Prostate gland (tissue), 2 donors: ENCODE measurements around the gene DUS2. TPM values are rescaled to one million over a fixed set of nuclear protein-coding genes. Genes with fewer than 3 reads are reported as not detected.

ENCODE experiments used
- DNase-seq: peaks from one replicate; pipeline ENCODE4 v3.0.0-alpha.2; 2019; ENCODE audit warnings: low spot score
- H3K27ac ChIP-seq, 2 donors: fragments of 200-600 bp; sonication (generic); 2 replicates each; pipeline ENCODE4 v1.5.1; 2017 to 2019
- H3K27me3 ChIP-seq: fragments of 200-600 bp; sonication (generic); replicated peaks from 2 replicates; pipeline ENCODE4 v1.5.1; 2019; ENCODE audit not compliant: insufficient read depth
- H3K36me3 ChIP-seq, 2 donors: fragments of 200-600 bp; sonication (generic); 1 replicate in 1 of 2; 2 replicates in 1 of 2; pipeline versions ENCODE4 v1.5.1 to v1.8.1; 2017 to 2019
- H3K4me1 ChIP-seq: fragments of 200-600 bp; sonication (generic); replicated peaks from 2 replicates; pipeline ENCODE4 v1.5.1; 2019
- H3K4me3 ChIP-seq, 2 donors: fragments of 200-600 bp; sonication (generic); 2 replicates each; pipeline ENCODE4 v1.5.1; 2017 to 2019
- H3K9me3 ChIP-seq: fragments of 200-600 bp; sonication (generic); 2 replicates; pipeline ENCODE4 v1.5.1; 2017
- CTCF ChIP-seq, 4 experiments: fragments of 200-600 bp in 2 of 4; fragments of 450-650 bp in 2 of 4; sonication (generic) in 2 of 4; IDR thresholded peaks; 1 replicate in 3 of 4; 2 replicates in 1 of 4; pipeline ENCODE4 v1.5.1; 2016 to 2019; ENCODE audit warnings: antibody characterized with exemption in 4 of 4, mild to moderate bottlenecking in 2 of 4, moderate library complexity in 2 of 4
- POLR2A ChIP-seq: fragments of 450-650 bp; IDR thresholded peaks from one replicate; pipeline ENCODE4 v1.6.1; 2016; ENCODE audit warnings: antibody characterized with exemption, mild to moderate bottlenecking
- POLR2AphosphoS5 ChIP-seq: sonication (generic); formaldehyde crosslinking; IDR thresholded peaks from one replicate; pipeline ENCODE4 v1.6.1; 2017; ENCODE audit warnings: antibody characterized with exemption
- WGBS: methylation state at CpG from one replicate; pipeline ENCODE4 v1.1.5; 2018; 5-methylcytosine and 5-hydroxymethylcytosine counted together
- intact Hi-C: fragments of 100-400 bp; cut with DNase I; formaldehyde crosslinking; loops from one replicate; pipeline ENCODE4 v1.14.2; 2022
- total RNA-seq, 2 donors: library from RNA; depleted of rRNA; stranded (reverse); fragments of >200 nt; gene quantifications; one replicate each; pipeline ENCODE4 v1.1.0, GENCODE V29; 2016

DUS2 gene
- total RNA-seq, result 10 to 100 TPM in 1 of 2 donors, 1 to 10 TPM in 1; 7.2 to 14.5 TPM

GRCh38 chr16:68022728-68023537 lies at the start of gene DUS2, which contains the start of gene DDX28:
Gene DUS2 (plus strand): TSS chr16:68023284. CDS start chr16:68038024, 14,740 bp downstream.
Gene DDX28 (minus strand): TSS chr16:68023232. CDS start chr16:68023202, 30 bp downstream.
- Histone ChIP-seq H3K36me3 (no peaks in the 10 kb centered on the region), H3K4me3 (peak within 1 kb of the TSS; percentile 95 to 96), H3K4me1 (peaks cover 12% of the 10 kb centered on the region), H3K9me3 (no peaks in the 10 kb centered on the region), H3K27me3 (no peaks in the 10 kb centered on the region), H3K27ac (peak within 1 kb of the TSS; percentile 61 to 71)
- under 1% methylated on average over 84 of the region's 84 CpGs for WGBS
- peak; percentile 88 for DNase-seq
- intact Hi-C loops, result no loop called here
- TF ChIP-seq CTCF (IDR thresholded peaks at IDR 0.05) (peak in 2 of 4 experiments; percentile 11 to 18), POLR2A (peak; percentile 22), POLR2AphosphoS5 (peak; percentile 100)

- H3K4me1 ChIP-seq, result no peaks in the 10 kb centered on the region
- intact Hi-C loops, result no loop called here
- WGBS, result 65% methylated on average over 14 of the region's 14 CpGs
- no peak for DNase-seq
- H3K27me3 ChIP-seq, result no peaks in the 10 kb centered on the region
- TF ChIP-seq POLR2AphosphoS5 (no peak), CTCF (IDR thresholded peaks at IDR 0.05) (no peak), POLR2A (no peak)
- H3K27ac ChIP-seq, result no peak overlapping the region
- H3K36me3 ChIP-seq, result no peaks in the 10 kb centered on the region
- H3K9me3 ChIP-seq, result no peaks in the 10 kb centered on the region
- H3K4me3 ChIP-seq, result no peak overlapping the region
Measured at GRCh38 chr16:67975321-67976105, 47.6 kb upstream of the DUS2 start.

GRCh38 chr16:67976205-67976604 lies 46.9 kb upstream of the DUS2 start:
- DNase-seq, result no peak
- 97% methylated on average over 2 of the region's 2 CpGs for WGBS
- intact Hi-C loops, result no loop called here

GRCh38 chr16:67977005-67977404 lies 46.1 kb upstream of the DUS2 start:
- TF ChIP-seq CTCF (IDR thresholded peaks at IDR 0.05) (no peak), POLR2A (no peak)
- 62% methylated on average over 5 of the region's 5 CpGs for WGBS
- no peaks in the 10 kb centered on the region for H3K9me3 ChIP-seq
- no peaks in the 10 kb centered on the region for H3K27me3 ChIP-seq
- no peaks in the 10 kb centered on the region for H3K36me3 ChIP-seq
- no peak overlapping the region for H3K4me3 ChIP-seq
- no peaks in the 10 kb centered on the region for H3K4me1 ChIP-seq
- H3K27ac ChIP-seq, result no peak overlapping the region
- intact Hi-C loops, result no loop called here
- DNase-seq, result no peak

More at GRCh38 chr16:67976205-67976604, 46.9 kb upstream of the DUS2 start:
- no peak overlapping the region for H3K27ac ChIP-seq
- no peaks in the 10 kb centered on the region for H3K27me3 ChIP-seq
- H3K4me3 ChIP-seq, result no peak overlapping the region
- TF ChIP-seq POLR2A, result no peak
- TF ChIP-seq CTCF (IDR thresholded peaks at IDR 0.05), result no peak
- TF ChIP-seq POLR2AphosphoS5, result no peak
- H3K9me3 ChIP-seq, result no peaks in the 10 kb centered on the region
- H3K4me1 ChIP-seq, result no peaks in the 10 kb centered on the region
- no peaks in the 10 kb centered on the region for H3K36me3 ChIP-seq
